OCI-LY7 (cell line): ENCODE results near the gene BACH2. TPM values are rescaled to one million over a fixed set of nuclear protein-coding genes. Genes with fewer than 3 reads are reported as not detected.

ENCODE experiments used
- BruUV-seq: library from RNA; stranded (reverse); fragments of 400-500 nt; replicated peaks from 2 replicates; lab custom pipeline; 2021; lab: Mats Ljungman, UMichigan
- CTCF ChIA-PET: fragments of 300-600 bp; sonication (Branson Sonifier 250); formaldehyde crosslinking; loops from one replicate; lab custom pipeline; 2022; ENCODE audit warnings: antibody characterized with exemption; ENCODE audit not compliant: unreplicated experiment; lab: Charles Lee
- POLR2A ChIA-PET: fragments of 300-600 bp; sonication (Branson Sonifier 250); formaldehyde crosslinking; loops from one replicate; lab custom pipeline; 2022; ENCODE audit warnings: antibody characterized with exemption; lab: Charles Lee
- DNase-seq: peaks from one replicate; pipeline ENCODE4 v3.0.0-alpha.2; 2015; ENCODE audit warnings: low spot score
- H2AFZ ChIP-seq: fragments of 200-600 bp; sonication (generic), shearing (Covaris generic); 2 replicates; pipeline ENCODE4 v1.6.1; 2014; ENCODE audit warnings: mild to moderate bottlenecking, antibody characterized with exemption, low read length, moderate library complexity
- H3K27ac ChIP-seq: fragments of 200-600 bp; sonication (generic); 2 replicates; pipeline ENCODE4 v1.5.1; 2014; ENCODE audit warnings: mixed run types, low read depth, mild to moderate bottlenecking, moderate library complexity, low read length, inconsistent platforms; ENCODE audit not compliant: poor library complexity, severe bottlenecking
- H3K36me3 ChIP-seq: fragments of 200-600 bp; sonication (generic); 2 replicates; pipeline ENCODE4 v1.6.1; 2014; ENCODE audit warnings: mild to moderate bottlenecking, antibody characterized with exemption, low read length, moderate library complexity, mixed read lengths; ENCODE audit not compliant: insufficient read depth
- H3K4me1 ChIP-seq: fragments of 200-600 bp; sonication (generic); 2 replicates; pipeline ENCODE4 v1.5.1; 2014; ENCODE audit warnings: mild to moderate bottlenecking, low read length; ENCODE audit not compliant: insufficient read depth, poor library complexity, severe bottlenecking
- H3K4me2 ChIP-seq: fragments of 200-600 bp; sonication (generic); 2 replicates; pipeline ENCODE4 v1.6.1; 2014; ENCODE audit warnings: mild to moderate bottlenecking, low read length
- H3K4me3 ChIP-seq: fragments of 200-600 bp; sonication (generic); 2 replicates; pipeline ENCODE4 v1.5.1; 2014; ENCODE audit warnings: mild to moderate bottlenecking, low read depth, low read length; ENCODE audit not compliant: poor library complexity, severe bottlenecking
- H3K79me2 ChIP-seq: fragments of 200-600 bp; sonication (generic); 2 replicates; pipeline ENCODE4 v1.6.1; 2016; ENCODE audit warnings: low read depth, mild to moderate bottlenecking, low read length, moderate library complexity, mixed read lengths; ENCODE audit not compliant: insufficient read depth
- H3K9me2 ChIP-seq: fragments of 200-600 bp; sonication (generic); 2 replicates; pipeline ENCODE4 v1.6.1; 2016; ENCODE audit warnings: mild to moderate bottlenecking, low read length, mixed read lengths; ENCODE audit not compliant: insufficient read depth
- H3K9me3 ChIP-seq: fragments of 200-600 bp; sonication (generic); 2 replicates; pipeline ENCODE4 v1.6.1; 2014; ENCODE audit warnings: mild to moderate bottlenecking, mixed run types, low read length, mixed read lengths
- H4K20me1 ChIP-seq: fragments of 200-600 bp; sonication (generic); 2 replicates; pipeline ENCODE4 v1.6.1; 2014; ENCODE audit warnings: mild to moderate bottlenecking, antibody characterized with exemption, low read length, moderate library complexity, mixed read lengths; ENCODE audit not compliant: insufficient read depth
- EZH2phosphoT487 ChIP-seq: fragments of 200-600 bp; sonication (generic); IDR thresholded peaks from 2 replicates; pipeline ENCODE4 v1.6.1; 2018; ENCODE audit warnings: low read depth, borderline replicate concordance, mild to moderate bottlenecking, mixed run types, antibody characterized with exemption, low read length, moderate library complexity, mixed read lengths
- intact Hi-C: fragments of 100-400 bp; cut with micrococcal nuclease; formaldehyde crosslinking; loops from one replicate; pipeline ENCODE4 v1.10.0; 2022; ENCODE audit not compliant: unreplicated experiment
- total RNA-seq, 2 experiments: library from RNA; depleted of rRNA in 1 of 2; stranded (reverse); fragments of >200 nt in 1 of 2; shearing (Covaris generic) in 1 of 2; gene quantifications; 2 replicates each; pipeline ENCODE4 v1.2.3, GENCODE V29; 2014 to 2022
- TF ChIP-seq, protein P1 (sequence below): fragments of 200-600 bp; sonication (generic); conservative IDR thresholded peaks from 2 replicates; pipeline ENCODE4 v1.5.1; 2014; ENCODE audit warnings: mild to moderate bottlenecking, antibody characterized with exemption, low read length, moderate library complexity, mixed read lengths

BACH2 gene
- total RNA-seq, 2 experiments from 2014 or later = 92.0 to 163 TPM

DNA sequence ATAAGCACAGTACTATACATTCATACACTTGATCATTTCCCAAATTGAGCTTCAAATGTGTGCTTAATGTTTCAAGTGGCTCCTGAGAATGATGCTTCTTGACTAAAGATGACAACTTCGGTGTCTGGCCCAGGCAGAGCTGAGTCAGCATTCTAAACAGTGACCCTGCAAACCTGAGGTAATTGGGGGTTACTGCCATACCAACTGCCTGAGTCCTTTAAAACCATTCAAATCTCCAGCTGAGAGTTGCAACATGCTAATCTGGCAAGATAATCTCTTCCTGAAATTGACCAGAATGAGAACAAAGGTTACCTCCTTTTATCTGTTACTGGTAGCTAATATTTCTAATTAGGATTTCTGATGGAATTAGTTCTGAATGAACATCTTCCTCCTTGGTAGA lies 8.2 kb downstream of the BACH2 start:
- H3K4me3 ChIP-seq = peak overlapping the region; percentile 65
- DNase-seq = no peak
- TF ChIP-seq EZH2phosphoT487 = no peak
- TF ChIP-seq, protein P1, sequence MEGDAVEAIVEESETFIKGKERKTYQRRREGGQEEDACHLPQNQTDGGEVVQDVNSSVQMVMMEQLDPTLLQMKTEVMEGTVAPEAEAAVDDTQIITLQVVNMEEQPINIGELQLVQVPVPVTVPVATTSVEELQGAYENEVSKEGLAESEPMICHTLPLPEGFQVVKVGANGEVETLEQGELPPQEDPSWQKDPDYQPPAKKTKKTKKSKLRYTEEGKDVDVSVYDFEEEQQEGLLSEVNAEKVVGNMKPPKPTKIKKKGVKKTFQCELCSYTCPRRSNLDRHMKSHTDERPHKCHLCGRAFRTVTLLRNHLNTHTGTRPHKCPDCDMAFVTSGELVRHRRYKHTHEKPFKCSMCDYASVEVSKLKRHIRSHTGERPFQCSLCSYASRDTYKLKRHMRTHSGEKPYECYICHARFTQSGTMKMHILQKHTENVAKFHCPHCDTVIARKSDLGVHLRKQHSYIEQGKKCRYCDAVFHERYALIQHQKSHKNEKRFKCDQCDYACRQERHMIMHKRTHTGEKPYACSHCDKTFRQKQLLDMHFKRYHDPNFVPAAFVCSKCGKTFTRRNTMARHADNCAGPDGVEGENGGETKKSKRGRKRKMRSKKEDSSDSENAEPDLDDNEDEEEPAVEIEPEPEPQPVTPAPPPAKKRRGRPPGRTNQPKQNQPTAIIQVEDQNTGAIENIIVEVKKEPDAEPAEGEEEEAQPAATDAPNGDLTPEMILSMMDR = no peak
- peaks cover 73% of the 10 kb centered on the region for H3K36me3 ChIP-seq
- intact Hi-C loops = loop anchor here (5.0 kb wide), 1 partner anchor 169 kb away; no protein-coding TSS in a partner anchor
- no peaks in the 10 kb centered on the region for H3K9me3 ChIP-seq
- H4K20me1 ChIP-seq = peaks cover 16% of the 10 kb centered on the region; the same call in 1 of the 2 replicates
- no TSS peak for BruUV-seq
- H3K79me2 ChIP-seq = peaks cover 100% of the 10 kb centered on the region
- H3K9me2 ChIP-seq = no peaks in the 10 kb centered on the region
- CTCF ChIA-PET = interaction anchor here (0.9 to 2.7 kb wide), 3 partner anchors 16 to 190 kb away, joined by 4 to 15 read pairs (median 4); no protein-coding TSS in a partner anchor
- H3K4me1 ChIP-seq = peaks cover 99% of the 10 kb centered on the region
- H3K4me2 ChIP-seq = peak overlapping the region; percentile 97
- peak overlapping the region; percentile 84 for H3K27ac ChIP-seq
- no peak overlapping the region for H2AFZ ChIP-seq
- POLR2A ChIA-PET = interaction anchor here (0.6 to 3.4 kb wide), 21 partner anchors 10 to 191 kb away, joined by 3 to 20 read pairs (median 4); no protein-coding TSS in a partner anchor

DNA sequence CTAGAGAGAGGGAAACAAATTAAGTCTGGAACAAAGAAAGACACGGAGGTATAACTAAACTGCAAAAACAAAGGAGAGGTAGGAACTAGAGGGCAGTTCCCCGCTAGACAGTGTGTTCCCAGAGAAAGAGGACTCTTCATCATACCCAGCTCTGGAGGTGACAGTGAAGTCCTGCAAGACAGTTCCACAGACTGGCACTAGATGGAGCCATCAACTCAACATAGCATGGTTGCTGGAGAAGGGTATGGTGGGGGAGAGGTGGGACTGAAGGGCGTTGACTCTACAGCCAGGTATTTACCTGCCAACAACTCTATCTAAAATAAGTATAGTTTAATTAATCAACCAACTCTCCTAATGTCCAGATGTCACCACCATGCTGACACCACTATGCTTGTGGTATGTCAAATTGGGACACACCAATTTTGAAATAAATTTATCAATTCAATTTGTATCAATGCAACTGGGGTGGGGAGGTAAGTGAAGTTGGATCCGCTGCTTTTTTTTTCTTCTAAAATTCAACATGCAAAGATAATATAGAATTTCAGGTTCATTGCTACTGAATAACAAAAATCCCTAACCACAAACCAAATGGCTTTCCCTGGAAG lies 9.7 kb downstream of the BACH2 start:
- peaks cover 17% of the 10 kb centered on the region for H4K20me1 ChIP-seq

More for the DNA sequence above, 9.7 kb downstream of the BACH2 start:
- ChIA-PET CTCF (interaction anchor here (2.7 kb wide), 1 partner anchor 107 kb away, joined by 15 read pairs; no protein-coding TSS in a partner anchor), POLR2A (interaction anchor here (0.8 to 4.1 kb wide), 8 partner anchors 9 to 176 kb away, joined by 3 to 25 read pairs (median 4); no protein-coding TSS in a partner anchor)
- Histone ChIP-seq H3K36me3 (peaks cover 73% of the 10 kb centered on the region), H3K9me2 (no peaks in the 10 kb centered on the region), H3K4me1 (peaks cover 93% of the 10 kb centered on the region), H3K9me3 (no peaks in the 10 kb centered on the region), H3K4me3 (peak overlapping the region; percentile 65), H2AFZ (no peak overlapping the region), H3K79me2 (peaks cover 100% of the 10 kb centered on the region), H3K4me2 (peak overlapping the region; percentile 97), H3K27ac (peak overlapping the region; percentile 84)
- intact Hi-C loops = loop anchor here (1.0 to 5.0 kb wide), 5 partner anchors 7 to 192 kb away; no protein-coding TSS in a partner anchor
- TF ChIP-seq, protein P1 = peak; percentile 99
- TF ChIP-seq EZH2phosphoT487 = no peak
- peak; percentile 89 for DNase-seq
- BruUV-seq = no TSS peak
